K562 (cell line): ENCODE data around the gene TMCC2. TPM values are rescaled to one million over a fixed set of nuclear protein-coding genes. Genes with fewer than 3 reads are reported as not detected.

Experiments
- CAMTA2 ChIP-seq: fragments of 250-450 bp; sonication (Bioruptor Pico); conservative IDR thresholded peaks from 2 replicates; pipeline ENCODE4 v1.5.1; 2022
- CBFA2T2 ChIP-seq: fragments of 450-650 bp; conservative IDR thresholded peaks from 2 replicates; pipeline ENCODE4 v1.6.1; 2017; ENCODE audit warnings: mild to moderate bottlenecking
- DACH1 ChIP-seq: fragments of 450-650 bp; IDR thresholded peaks from 2 replicates; pipeline ENCODE4 v1.6.1; 2018; ENCODE audit not compliant: partially characterized antibody
- ELF2 ChIP-seq: fragments of 250-450 bp; sonication (Bioruptor Pico); IDR thresholded peaks from 2 replicates; pipeline ENCODE4 v1.5.0; 2021; ENCODE audit warnings: mild to moderate bottlenecking
- ETS1 ChIP-seq: conservative IDR thresholded peaks from 2 replicates; pipeline ENCODE4 v1.6.1; 2011; ENCODE audit warnings: low read depth, mild to moderate bottlenecking, low read length; ENCODE audit not compliant: control insufficient read depth
- GATAD2B ChIP-seq: fragments of 450-650 bp; IDR thresholded peaks from 2 replicates; pipeline ENCODE4 v1.6.1; 2017; ENCODE audit warnings: mild to moderate bottlenecking, borderline replicate concordance
- HCFC1 ChIP-seq: IDR thresholded peaks from 2 replicates; pipeline ENCODE4 v1.6.1; 2012; ENCODE audit warnings: low read depth, low read length, improper control_type of control experiment
- IRF2 ChIP-seq: sonication (generic); formaldehyde crosslinking; IDR thresholded peaks from 2 replicates; pipeline ENCODE4 v1.8.1; 2022; ENCODE audit warnings: mild to moderate bottlenecking, missing genetic modification reagents
- KDM4B ChIP-seq, 2 experiments: fragments of 450-650 bp in 1 of 2; sonication (generic) in 1 of 2; IDR thresholded peaks; 2 replicates each; pipeline ENCODE4 v1.6.1; 2016 to 2017; ENCODE audit warnings: borderline replicate concordance in 2 of 2, antibody characterized with exemption in 1 of 2, low read depth in 1 of 2, mild to moderate bottlenecking in 1 of 2
- MCM3 ChIP-seq: fragments of 450-650 bp; IDR thresholded peaks from 2 replicates; pipeline ENCODE4 v1.6.1; 2016
- MXI1 ChIP-seq: IDR thresholded peaks from 2 replicates; pipeline ENCODE4 v1.6.1; 2011; ENCODE audit warnings: low read depth, mild to moderate bottlenecking, improper control_type of control experiment, low read length
- MYNN ChIP-seq, 2 experiments: sonication (generic); formaldehyde crosslinking in 1 of 2; IDR thresholded peaks; 2 replicates each; pipeline versions ENCODE4 v1.5.0 to v1.6.1; 2016 to 2020; ENCODE audit warnings: antibody characterized with exemption in 1 of 2, missing genetic modification reagents in 1 of 2
- NCOA6 ChIP-seq: fragments of 450-650 bp; IDR thresholded peaks from 2 replicates; pipeline ENCODE4 v1.6.1; 2017; ENCODE audit warnings: mild to moderate bottlenecking
- NFATC3 ChIP-seq: fragments of 450-650 bp; IDR thresholded peaks from 2 replicates; pipeline ENCODE4 v1.6.1; 2017; ENCODE audit warnings: mild to moderate bottlenecking
- OTX1 ChIP-seq: fragments of 450-650 bp; formaldehyde crosslinking; IDR thresholded peaks from 2 replicates; pipeline ENCODE4 v1.4.0; 2022; ENCODE audit warnings: mild to moderate bottlenecking
- PRMT5 ChIP-seq: sonication (generic); formaldehyde crosslinking; IDR thresholded peaks from 2 replicates; pipeline ENCODE4 v1.5.0; 2020; ENCODE audit warnings: missing genetic modification reagents
- PTTG1 ChIP-seq: fragments of 450-650 bp; IDR thresholded peaks from 2 replicates; pipeline ENCODE4 v1.6.1; 2016; ENCODE audit warnings: low read depth, mild to moderate bottlenecking, missing genetic modification characterization, missing compliant biosample characterization
- RBM17 ChIP-seq: fragments of 200-400 bp; formaldehyde crosslinking; IDR thresholded peaks from 2 replicates; pipeline ENCODE4 v1.6.1; 2017; ENCODE audit warnings: low read depth, mild to moderate bottlenecking, low read length, borderline replicate concordance
- SMAD1 ChIP-seq: fragments of 150-350 bp; IDR thresholded peaks from 2 replicates; pipeline ENCODE4 v1.6.1; 2014; ENCODE audit warnings: low read length, low read depth; ENCODE audit not compliant: partially characterized antibody
- SRSF3 ChIP-seq: fragments of 200-400 bp; formaldehyde crosslinking; IDR thresholded peaks from 2 replicates; pipeline ENCODE4 v1.6.1; 2016; ENCODE audit warnings: mild to moderate bottlenecking, low read length, moderate library complexity; ENCODE audit not compliant: insufficient read depth
- TAF9B ChIP-seq: fragments of 450-650 bp; IDR thresholded peaks from 2 replicates; pipeline ENCODE4 v1.6.1; 2018; ENCODE audit warnings: mild to moderate bottlenecking; ENCODE audit not compliant: partially characterized antibody
- TSC22D4 ChIP-seq: fragments of 450-650 bp; IDR thresholded peaks from 2 replicates; pipeline ENCODE4 v1.6.1; 2016; ENCODE audit warnings: missing genetic modification characterization, missing biosample characterization, control low read depth
- ZNF311 ChIP-seq: fragments of 250-450 bp; sonication (Bioruptor Pico); IDR thresholded peaks from 2 replicates; pipeline ENCODE4 v1.4.0; 2020; ENCODE audit warnings: mild to moderate bottlenecking, moderate library complexity
- ZNF75A ChIP-seq: fragments of 450-650 bp; formaldehyde crosslinking; IDR thresholded peaks from 2 replicates; pipeline ENCODE4 v1.4.0; 2020; ENCODE audit warnings: mild to moderate bottlenecking
- ZNF780A ChIP-seq: fragments of 250-450 bp; sonication (Bioruptor Pico); IDR thresholded peaks from 2 replicates; pipeline ENCODE4 v1.5.0; 2021; ENCODE audit warnings: mild to moderate bottlenecking
- polyA plus RNA-seq, 8 experiments: library from polyadenylated mRNA; depleted of rRNA in 4 of 8; stranded (reverse) in 5 of 8; unstranded in 3 of 8; fragments of >200 nt; fragmentation: Nextera tagmentation in 2 of 8; fragmentation: Illumina TruSeq in 1 of 8; extraction: Ambion mirVana in 2 of 8; extraction: Trizol in 1 of 8; gene quantifications; 2 replicates each; pipeline versions ENCODE4 v1.2.1 to v1.2.3, GENCODE V29; 2011 to 2014; ENCODE audit warnings: inconsistent platforms in 1 of 8, missing spikeins in 1 of 8
- total RNA-seq, 7 experiments: library from RNA; depleted of rRNA in 6 of 7; stranded (reverse); fragments of >200 nt in 6 of 7; fragmentation: Illumina TruSeq in 2 of 7; extraction: Trizol in 2 of 7; gene quantifications; 2 replicates each; pipeline versions ENCODE4 v1.2.1 to v1.2.3, GENCODE V29; 2011 to 2021; ENCODE audit warnings: low replicate concordance in 1 of 7
- TF ChIP-seq, protein P1 (sequence below): fragments of 200-800 bp; sonication (Bioruptor generic); IDR thresholded peaks from 2 replicates; pipeline ENCODE4 v1.6.1; 2017; ENCODE audit warnings: missing genetic modification characterization, missing compliant biosample characterization
- TF ChIP-seq, protein P2 (sequence below), 2 experiments: fragments of 450-650 bp; conservative IDR thresholded peaks; 2 replicates each; pipeline ENCODE4 v1.6.1; 2017; ENCODE audit warnings: mild to moderate bottlenecking in 2 of 2, moderate library complexity in 2 of 2
- TF ChIP-seq, protein P3 (sequence below): fragments of 250-450 bp; sonication (Bioruptor Pico); IDR thresholded peaks from 2 replicates; pipeline ENCODE4 v1.6.1; 2021; ENCODE audit warnings: mild to moderate bottlenecking

Gene TMCC2
- total and polyA plus RNA-seq, 9 of the 15 experiments (the other 6 are each of a cell fraction or from before 2014, with no cell fraction given): 0.06 to 1.8 (median 0.98) TPM

DNA sequence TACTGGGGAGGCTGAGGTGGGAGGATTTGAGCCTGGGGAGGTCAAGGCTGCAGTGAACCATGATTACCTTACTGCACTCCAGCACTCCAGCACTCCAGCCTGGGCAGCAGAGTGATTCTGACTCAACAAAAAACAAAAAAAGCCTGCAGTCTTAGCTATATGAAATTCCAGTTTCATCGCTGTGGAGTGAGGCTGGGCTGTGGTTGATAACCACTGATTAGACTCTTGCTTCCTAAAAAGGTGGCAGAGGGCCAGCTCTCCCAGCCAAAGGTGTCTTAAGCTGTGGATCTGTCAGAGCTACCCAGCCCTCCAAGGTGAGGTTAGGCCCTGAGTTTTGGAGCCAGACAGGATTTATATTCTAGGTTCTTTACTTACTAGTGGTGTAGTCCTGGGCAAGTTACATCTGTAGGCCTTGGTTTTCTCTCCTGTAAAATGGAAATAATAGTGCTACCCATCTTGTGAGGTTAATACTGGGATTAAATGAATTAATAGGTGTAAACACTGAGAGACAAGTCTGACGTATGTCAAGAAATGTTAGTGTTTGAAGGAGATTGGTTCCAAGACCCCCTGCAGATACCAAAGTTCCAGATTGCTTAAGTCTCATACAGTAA is 35.9 kb downstream of the TMCC2 start (continued):
- TF ChIP-seq, protein P1, sequence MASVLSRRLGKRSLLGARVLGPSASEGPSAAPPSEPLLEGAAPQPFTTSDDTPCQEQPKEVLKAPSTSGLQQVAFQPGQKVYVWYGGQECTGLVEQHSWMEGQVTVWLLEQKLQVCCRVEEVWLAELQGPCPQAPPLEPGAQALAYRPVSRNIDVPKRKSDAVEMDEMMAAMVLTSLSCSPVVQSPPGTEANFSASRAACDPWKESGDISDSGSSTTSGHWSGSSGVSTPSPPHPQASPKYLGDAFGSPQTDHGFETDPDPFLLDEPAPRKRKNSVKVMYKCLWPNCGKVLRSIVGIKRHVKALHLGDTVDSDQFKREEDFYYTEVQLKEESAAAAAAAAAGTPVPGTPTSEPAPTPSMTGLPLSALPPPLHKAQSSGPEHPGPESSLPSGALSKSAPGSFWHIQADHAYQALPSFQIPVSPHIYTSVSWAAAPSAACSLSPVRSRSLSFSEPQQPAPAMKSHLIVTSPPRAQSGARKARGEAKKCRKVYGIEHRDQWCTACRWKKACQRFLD: no peak
- TF ChIP-seq MCM3 (no peak), OTX1 (CRISPR knock-in tag) (no peak), ZNF311 (no peak), TSC22D4 (no peak), TAF9B (no peak), DACH1 (no peak), CAMTA2 (no peak), SMAD1 (no peak), ZNF75A (CRISPR knock-in tag) (no peak), ETS1 (no peak), SRSF3 (no peak), RBM17 (no peak), PRMT5 (CRISPR knock-in tag) (no peak), PTTG1 (tag) (no peak), HCFC1 (no peak), MXI1 (no peak), ZNF780A (CRISPR knock-in tag) (no peak), KDM4B (IDR thresholded peaks at IDR 0.05; ENCODE audit: borderline replicate concordance in 2 of 2, low read depth in 1 of 2) (no peak), MYNN (IDR thresholded peaks at IDR 0.05) (no peak), MYNN (CRISPR knock-in tag; IDR thresholded peaks at IDR 0.05) (no peak), ELF2 (CRISPR knock-in tag) (no peak), NCOA6 (no peak), NFATC3 (no peak), CBFA2T2 (peak; percentile 32; the same call in 1 of the 2 replicates), IRF2 (CRISPR knock-in tag) (no peak), GATAD2B (no peak)
- TF ChIP-seq, protein P2, sequence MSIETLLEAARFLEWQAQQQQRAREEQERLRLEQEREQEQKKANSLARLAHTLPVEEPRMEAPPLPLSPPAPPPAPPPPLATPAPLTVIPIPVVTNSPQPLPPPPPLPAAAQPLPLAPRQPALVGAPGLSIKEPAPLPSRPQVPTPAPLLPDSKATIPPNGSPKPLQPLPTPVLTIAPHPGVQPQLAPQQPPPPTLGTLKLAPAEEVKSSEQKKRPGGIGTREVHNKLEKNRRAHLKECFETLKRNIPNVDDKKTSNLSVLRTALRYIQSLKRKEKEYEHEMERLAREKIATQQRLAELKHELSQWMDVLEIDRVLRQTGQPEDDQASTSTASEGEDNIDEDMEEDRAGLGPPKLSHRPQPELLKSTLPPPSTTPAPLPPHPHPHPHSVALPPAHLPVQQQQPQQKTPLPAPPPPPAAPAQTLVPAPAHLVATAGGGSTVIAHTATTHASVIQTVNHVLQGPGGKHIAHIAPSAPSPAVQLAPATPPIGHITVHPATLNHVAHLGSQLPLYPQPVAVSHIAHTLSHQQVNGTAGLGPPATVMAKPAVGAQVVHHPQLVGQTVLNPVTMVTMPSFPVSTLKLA (conservative IDR thresholded peaks at IDR 0.05): no peak
- TF ChIP-seq, protein P3, sequence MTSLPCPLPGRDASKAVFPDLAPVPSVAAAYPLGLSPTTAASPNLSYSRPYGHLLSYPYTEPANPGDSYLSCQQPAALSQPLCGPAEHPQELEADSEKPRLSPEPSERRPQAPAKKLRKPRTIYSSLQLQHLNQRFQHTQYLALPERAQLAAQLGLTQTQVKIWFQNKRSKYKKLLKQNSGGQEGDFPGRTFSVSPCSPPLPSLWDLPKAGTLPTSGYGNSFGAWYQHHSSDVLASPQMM: no peak
